HG03571 (cell line): Measurements from ENCODE around the gene MRPL41.
"Not testable (repeated sequence)": the region's sequence is repeated elsewhere in the genome, so short reads cannot be mapped to it uniquely, and the experiment has no call there.

Source experiments
- ATAC-seq: cut with Tn5 transposase; IDR thresholded peaks from one replicate; pipeline ENCODE4 v1.9.1; 2021; ENCODE audit not compliant: unreplicated experiment

MRPL41 gene

GRCh38 chr9:137551264-137552021, at the start of gene MRPL41:
TSS of gene MRPL41 (plus strand) at chr9:137551879. CDS start at chr9:137552082, 203 bp downstream.
- ATAC-seq: peak; percentile 70

GRCh38 chr9:137502008-137502911, 49.4 kb upstream of the MRPL41 start:
- no peak for ATAC-seq

- no peak for ATAC-seq
These were observed 47.3 kb upstream of the MRPL41 start for GRCh38 chr9:137504432-137504777.

GRCh38 chr9:137505421-137506140, 46.1 kb upstream of the MRPL41 start:
- no peak for ATAC-seq

GRCh38 chr9:137506274-137506673, 45.4 kb upstream of the MRPL41 start:
- ATAC-seq: no peak

- no peak for ATAC-seq
These were observed 44.9 kb upstream of the MRPL41 start for GRCh38 chr9:137506702-137507171.

GRCh38 chr9:137509198-137509597, 42.5 kb upstream of the MRPL41 start:
- no peak for ATAC-seq

- ATAC-seq: not testable (repeated sequence)
These were observed 40.6 kb upstream of the MRPL41 start for GRCh38 chr9:137511126-137511525.

GRCh38 chr9:137511758-137512463, 39.8 kb upstream of the MRPL41 start:
- ATAC-seq: no peak

GRCh38 chr9:137513136-137513535, 38.5 kb upstream of the MRPL41 start:
- not testable (repeated sequence) for ATAC-seq

GRCh38 chr9:137513801-137514570, 37.7 kb upstream of the MRPL41 start:
- ATAC-seq: not testable (repeated sequence)

- ATAC-seq: no peak
These were observed 36.9 kb upstream of the MRPL41 start for GRCh38 chr9:137514691-137515337.

GRCh38 chr9:137515338-137515724, 36.3 kb upstream of the MRPL41 start:
- no peak for ATAC-seq

- ATAC-seq: no peak
These were observed 35.3 kb upstream of the MRPL41 start for GRCh38 chr9:137516144-137516917.

GRCh38 chr9:137518661-137519459, 32.8 kb upstream of the MRPL41 start:
- ATAC-seq: not testable (repeated sequence)

- ATAC-seq: no peak
These were observed 32.1 kb upstream of the MRPL41 start for GRCh38 chr9:137519553-137519952.

GRCh38 chr9:137520614-137521404, 30.9 kb upstream of the MRPL41 start:
- ATAC-seq: no peak
